Colonic mucosa (tissue), 4 donors: ENCODE data around the gene SETD2. TPM values are rescaled to one million over a fixed set of nuclear protein-coding genes. Genes with fewer than 3 reads are reported as not detected.

ENCODE experiments used
- DNase-seq: peaks from one replicate; pipeline ENCODE4 v3.0.0-alpha.2; 2020
- H3K27ac ChIP-seq: fragments of 200-600 bp; one replicate; pipeline ENCODE4 v1.8.0; 2021
- H3K27me3 ChIP-seq: fragments of 200-600 bp; one replicate; pipeline ENCODE4 v1.8.0; 2021
- H3K36me3 ChIP-seq: fragments of 200-600 bp; one replicate; pipeline ENCODE4 v1.8.0; 2021
- H3K4me1 ChIP-seq: fragments of 200-600 bp; one replicate; pipeline ENCODE4 v1.8.0; 2021; ENCODE audit warnings: mild to moderate bottlenecking
- H3K4me3 ChIP-seq: fragments of 200-600 bp; one replicate; pipeline ENCODE4 v1.8.0; 2021
- H3K9ac ChIP-seq, 2 donors: one replicate each; pipeline ENCODE4 v1.7.0; 2013; ENCODE audit warnings: control low read depth in 2 of 2, low read depth in 2 of 2, low read length in 2 of 2
- H3K9me3 ChIP-seq: fragments of 200-600 bp; one replicate; pipeline ENCODE4 v1.8.0; 2021
- CTCF ChIP-seq: fragments of 200-600 bp; IDR thresholded peaks from one replicate; pipeline ENCODE4 v1.8.0; 2022; ENCODE audit warnings: antibody characterized with exemption, mild to moderate bottlenecking
- intact Hi-C: fragments of 100-400 bp; cut with DNase I; formaldehyde crosslinking; loops from one replicate; pipeline ENCODE4 v1.14.1; 2022
- total RNA-seq, 2 donors: library from RNA; stranded (reverse); fragmentation: NEBNext Ultra II Directional in 1 of 2; extraction: Animal tissue kit (Norgen Biotek cat#: 25700) in 1 of 2; gene quantifications; one replicate each; pipeline ENCODE4 v1.2.1, GENCODE V29; 2021
- donor health status: healthy.
- donor health status: DM: no; HTN: no; CAD: no.
- donor health status: DM: no; HTN: no; CAD: no.

Gene SETD2
- total RNA-seq, 2 donors from 2014 or later = 39.5 to 48.6 TPM

GRCh38 chr3:47056705-47057104, 107.2 kb downstream of the SETD2 start:
- no peak overlapping the region for H3K4me3 ChIP-seq
- H3K9me3 ChIP-seq = no peaks in the 10 kb centered on the region
- no peaks in the 10 kb centered on the region for H3K27me3 ChIP-seq
- no peak overlapping the region for H3K9ac ChIP-seq
- H3K4me1 ChIP-seq = no peaks in the 10 kb centered on the region
- TF ChIP-seq CTCF = no peak
- H3K27ac ChIP-seq = no peak overlapping the region
- no peaks in the 10 kb centered on the region for H3K36me3 ChIP-seq
- DNase-seq = no peak
- intact Hi-C loops = no loop called here

- H3K9me3 ChIP-seq = no peaks in the 10 kb centered on the region
- TF ChIP-seq CTCF = no peak
- no peak overlapping the region for H3K27ac ChIP-seq
- H3K27me3 ChIP-seq = no peaks in the 10 kb centered on the region
- no peak overlapping the region for H3K9ac ChIP-seq
- H3K36me3 ChIP-seq = no peaks in the 10 kb centered on the region
- H3K4me3 ChIP-seq = no peak overlapping the region
- no peak for DNase-seq
- intact Hi-C loops = no loop called here
- no peaks in the 10 kb centered on the region for H3K4me1 ChIP-seq
These were observed 109.5 kb downstream of the SETD2 start for GRCh38 chr3:47054412-47054811.

- H3K4me3 ChIP-seq = no peak overlapping the region
- no peaks in the 10 kb centered on the region for H3K9me3 ChIP-seq
- H3K4me1 ChIP-seq = no peaks in the 10 kb centered on the region
- TF ChIP-seq CTCF = no peak
- H3K9ac ChIP-seq = no peak overlapping the region
- no peaks in the 10 kb centered on the region for H3K27me3 ChIP-seq
- no peak for DNase-seq
- intact Hi-C loops = no loop called here
- no peak overlapping the region for H3K27ac ChIP-seq
- peaks cover 6% of the 10 kb centered on the region for H3K36me3 ChIP-seq
These were observed 116.2 kb downstream of the SETD2 start for GRCh38 chr3:47047673-47048072.

- peaks cover 6% of the 10 kb centered on the region for H3K36me3 ChIP-seq
- H3K4me1 ChIP-seq = no peaks in the 10 kb centered on the region
- no peak overlapping the region for H3K9ac ChIP-seq
- DNase-seq = no peak
- H3K27me3 ChIP-seq = no peaks in the 10 kb centered on the region
- intact Hi-C loops = no loop called here
- no peak overlapping the region for H3K4me3 ChIP-seq
- no peak for TF ChIP-seq CTCF
- H3K27ac ChIP-seq = no peak overlapping the region
- H3K9me3 ChIP-seq = no peaks in the 10 kb centered on the region
These were observed 116.8 kb downstream of the SETD2 start for GRCh38 chr3:47047069-47047468.

DNA sequence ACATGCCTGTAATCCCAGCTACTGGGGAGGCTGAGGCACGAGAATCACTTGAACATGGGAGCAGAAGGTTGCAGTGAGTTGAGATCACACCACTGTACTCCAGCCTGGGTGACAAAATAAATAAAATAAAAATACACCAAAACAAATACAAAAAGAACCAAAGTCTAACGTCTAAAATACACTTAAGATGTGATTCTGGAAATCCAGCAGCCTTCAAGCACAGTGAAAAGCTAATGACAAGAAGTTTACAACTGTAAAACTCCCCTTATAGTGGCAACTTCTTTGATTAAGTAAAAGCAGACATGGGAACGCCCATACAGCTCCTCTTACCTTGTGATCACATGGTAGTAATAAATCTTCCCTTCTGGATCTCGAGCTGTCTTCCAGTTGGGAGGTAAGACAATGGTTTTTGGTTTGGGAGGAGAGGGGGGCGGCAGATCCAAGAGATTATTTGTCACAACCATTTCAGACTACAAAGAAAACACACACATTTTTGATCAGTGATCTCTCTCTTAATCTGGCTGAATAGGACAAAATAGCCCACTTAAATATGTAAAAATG, 121.6 kb downstream of the SETD2 start:
- TF ChIP-seq CTCF = no peak
- Histone ChIP-seq H3K9me3 (no peaks in the 10 kb centered on the region), H3K27ac (no peak overlapping the region), H3K4me3 (no peak overlapping the region), H3K4me1 (no peaks in the 10 kb centered on the region), H3K9ac (no peak overlapping the region), H3K36me3 (peaks cover 6% of the 10 kb centered on the region), H3K27me3 (no peaks in the 10 kb centered on the region)
- no peak for DNase-seq
- intact Hi-C loops = no loop called here
